Neural cell (in vitro differentiated cells): ENCODE measurements around the gene ATP7B. TPM values are rescaled to one million over a fixed set of nuclear protein-coding genes. Genes with fewer than 3 reads are reported as not detected.

ENCODE experiments used
- H2AFZ ChIP-seq: fragments of 200-600, 300-800 bp; sonication (generic), shearing (Covaris generic); 2 replicates; pipeline ENCODE4 v1.6.0; 2014; ENCODE audit warnings: low read depth, mild to moderate bottlenecking, antibody characterized with exemption, low read length, moderate library complexity
- H3F3A ChIP-seq: fragments of 200-600 bp; shearing (Covaris generic); 2 replicates; pipeline ENCODE4 v1.6.1; 2016; ENCODE audit warnings: mild to moderate bottlenecking, moderate library complexity, mixed read lengths, antibody characterized with exemption, low read length; ENCODE audit not compliant: insufficient read depth, poor library complexity, severe bottlenecking
- H3K27ac ChIP-seq: fragments of 200-600, 300-800 bp; sonication (generic), shearing (Covaris generic); 2 replicates; pipeline ENCODE4 v1.5.1; 2014; ENCODE audit warnings: mild to moderate bottlenecking, low read length, moderate library complexity
- H3K27me3 ChIP-seq: fragments of 300-800, 200-600 bp; sonication (generic), shearing (Covaris generic); 2 replicates; pipeline ENCODE4 v1.6.0; 2014; ENCODE audit warnings: mild to moderate bottlenecking, low read depth, low read length, moderate library complexity; ENCODE audit not compliant: insufficient read depth
- H3K36me3 ChIP-seq: fragments of 300-800, 200-600 bp; sonication (generic), shearing (Covaris generic); 2 replicates; pipeline ENCODE4 v1.5.1; 2014; ENCODE audit warnings: mild to moderate bottlenecking, antibody characterized with exemption, low read length, moderate library complexity; ENCODE audit not compliant: insufficient read depth
- H3K4me2 ChIP-seq: fragments of 300-800, 200-600 bp; sonication (generic), shearing (Covaris generic); 2 replicates; pipeline ENCODE4 v1.6.0; 2014; ENCODE audit warnings: mild to moderate bottlenecking, low read length
- H3K4me3 ChIP-seq: fragments of 300-800, 200-600 bp; sonication (generic), shearing (Covaris generic); 2 replicates; pipeline ENCODE4 v1.5.1; 2014; ENCODE audit warnings: mild to moderate bottlenecking, low read length, moderate library complexity
- H3K79me2 ChIP-seq: fragments of 200-600 bp; shearing (Covaris generic); replicated peaks from 2 replicates; pipeline ENCODE4 v1.6.0; 2014; ENCODE audit warnings: mild to moderate bottlenecking, low read length, moderate library complexity; ENCODE audit not compliant: insufficient read depth
- H3K9ac ChIP-seq: fragments of 300-800, 200-600 bp; sonication (generic), shearing (Covaris generic); 2 replicates; pipeline ENCODE4 v1.6.1; 2016; ENCODE audit warnings: mild to moderate bottlenecking, low read length, mixed read lengths
- H3K9me2 ChIP-seq: fragments of 200-600 bp; shearing (Covaris generic); 2 replicates; pipeline ENCODE4 v1.6.1; 2016; ENCODE audit warnings: mild to moderate bottlenecking, low read length, mixed read lengths; ENCODE audit not compliant: insufficient read depth
- H3K9me3 ChIP-seq: fragments of 200-600, 300-800 bp; sonication (generic), shearing (Covaris generic); 2 replicates; pipeline ENCODE4 v1.6.1; 2016; ENCODE audit warnings: mild to moderate bottlenecking, mixed run types, low read length, moderate library complexity, mixed read lengths
- H4K20me1 ChIP-seq: fragments of 200-600 bp; shearing (Covaris generic); 2 replicates; pipeline ENCODE4 v1.6.1; 2016; ENCODE audit warnings: mild to moderate bottlenecking, mixed run types; ENCODE audit not compliant: insufficient read depth
- EP300 ChIP-seq: fragments of 450-650 bp; conservative IDR thresholded peaks from 2 replicates; pipeline ENCODE4 v1.6.1; 2014; ENCODE audit warnings: antibody characterized with exemption, mild to moderate bottlenecking, moderate library complexity; ENCODE audit not compliant: poor library complexity, severe bottlenecking
- EZH2 ChIP-seq: fragments of 200-600, 300-800 bp; shearing (Covaris generic), sonication (generic); IDR thresholded peaks from 2 replicates; pipeline ENCODE4 v1.6.1; 2014; ENCODE audit warnings: antibody characterized with exemption, low read length, borderline replicate concordance, mild to moderate bottlenecking; ENCODE audit not compliant: insufficient read depth, poor library complexity, severe bottlenecking
- MXI1 ChIP-seq: fragments of 450-650 bp; conservative IDR thresholded peaks from 2 replicates; pipeline ENCODE4 v1.6.1; 2014; ENCODE audit warnings: antibody characterized with exemption, mild to moderate bottlenecking; ENCODE audit not compliant: poor library complexity, severe bottlenecking
- POLR2AphosphoS5 ChIP-seq: IDR thresholded peaks from 2 replicates; pipeline ENCODE4 v1.6.1; 2012
- RAD21 ChIP-seq: fragments of 450-650 bp; conservative IDR thresholded peaks from 2 replicates; pipeline ENCODE4 v1.6.1; 2014; ENCODE audit warnings: antibody characterized with exemption, mild to moderate bottlenecking, moderate library complexity
- SMC3 ChIP-seq: fragments of 450-650 bp; conservative IDR thresholded peaks from 2 replicates; pipeline ENCODE4 v1.6.1; 2014; ENCODE audit warnings: antibody characterized with exemption, mild to moderate bottlenecking, moderate library complexity; ENCODE audit not compliant: poor library complexity
- TAF1 ChIP-seq: IDR thresholded peaks from 2 replicates; pipeline ENCODE4 v1.6.1; 2012; ENCODE audit warnings: low read depth
- polyA plus RNA-seq: library from polyadenylated mRNA; depleted of rRNA; stranded (reverse); fragments of >200 nt; gene quantifications from 2 replicates; pipeline ENCODE4 v1.2.3, GENCODE V29; 2014
- TF ChIP-seq, protein P1 (sequence below): IDR thresholded peaks from 2 replicates; pipeline ENCODE4 v1.6.1; 2012; ENCODE audit warnings: borderline replicate concordance
- TF ChIP-seq, protein P2 (sequence below): fragments of 450-650 bp; IDR thresholded peaks from 2 replicates; pipeline ENCODE4 v1.5.1; 2014; ENCODE audit warnings: antibody characterized with exemption, mild to moderate bottlenecking, moderate library complexity; ENCODE audit not compliant: poor library complexity, severe bottlenecking

The ATP7B gene
- polyA plus RNA-seq, 1 donor from 2014 or later = 6.3 TPM

DNA sequence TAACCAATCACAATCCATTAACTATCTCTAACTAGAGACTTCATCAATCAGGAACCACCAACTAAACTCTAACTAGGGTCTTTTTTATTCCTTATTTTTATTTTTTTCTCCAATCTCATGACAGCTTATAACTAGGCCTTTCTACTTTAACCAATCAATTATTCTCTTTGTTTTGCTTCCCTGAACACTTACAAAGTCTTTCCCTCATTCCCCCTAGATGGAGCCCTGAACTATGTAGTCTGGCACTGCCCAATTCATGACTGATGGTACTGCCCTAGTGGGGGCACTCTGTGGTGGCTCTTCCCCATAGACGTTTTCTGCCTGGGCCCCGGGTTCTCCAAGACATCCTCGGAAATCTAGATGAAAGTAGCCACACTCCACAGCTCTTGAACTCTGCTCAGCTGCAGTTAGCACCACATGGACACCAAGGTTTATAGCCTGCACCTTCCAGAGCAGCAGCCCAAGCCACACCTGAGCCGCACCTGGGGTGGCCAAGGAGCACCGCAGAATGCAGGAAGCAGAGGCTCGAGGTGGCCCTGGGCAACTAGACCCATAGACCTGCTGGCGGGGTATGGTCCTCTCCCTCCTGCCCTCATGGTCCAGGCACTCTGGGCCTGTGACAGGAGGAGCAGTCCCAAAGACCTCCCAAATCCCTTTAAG lies 6.6 kb downstream of the ATP7B start:
- H3K9ac ChIP-seq = no peak overlapping the region
- TF ChIP-seq EP300 (no peak), RAD21 (no peak), SMC3 (no peak), MXI1 (no peak), TAF1 (no peak), POLR2AphosphoS5 (no peak)
- TF ChIP-seq, protein P1, sequence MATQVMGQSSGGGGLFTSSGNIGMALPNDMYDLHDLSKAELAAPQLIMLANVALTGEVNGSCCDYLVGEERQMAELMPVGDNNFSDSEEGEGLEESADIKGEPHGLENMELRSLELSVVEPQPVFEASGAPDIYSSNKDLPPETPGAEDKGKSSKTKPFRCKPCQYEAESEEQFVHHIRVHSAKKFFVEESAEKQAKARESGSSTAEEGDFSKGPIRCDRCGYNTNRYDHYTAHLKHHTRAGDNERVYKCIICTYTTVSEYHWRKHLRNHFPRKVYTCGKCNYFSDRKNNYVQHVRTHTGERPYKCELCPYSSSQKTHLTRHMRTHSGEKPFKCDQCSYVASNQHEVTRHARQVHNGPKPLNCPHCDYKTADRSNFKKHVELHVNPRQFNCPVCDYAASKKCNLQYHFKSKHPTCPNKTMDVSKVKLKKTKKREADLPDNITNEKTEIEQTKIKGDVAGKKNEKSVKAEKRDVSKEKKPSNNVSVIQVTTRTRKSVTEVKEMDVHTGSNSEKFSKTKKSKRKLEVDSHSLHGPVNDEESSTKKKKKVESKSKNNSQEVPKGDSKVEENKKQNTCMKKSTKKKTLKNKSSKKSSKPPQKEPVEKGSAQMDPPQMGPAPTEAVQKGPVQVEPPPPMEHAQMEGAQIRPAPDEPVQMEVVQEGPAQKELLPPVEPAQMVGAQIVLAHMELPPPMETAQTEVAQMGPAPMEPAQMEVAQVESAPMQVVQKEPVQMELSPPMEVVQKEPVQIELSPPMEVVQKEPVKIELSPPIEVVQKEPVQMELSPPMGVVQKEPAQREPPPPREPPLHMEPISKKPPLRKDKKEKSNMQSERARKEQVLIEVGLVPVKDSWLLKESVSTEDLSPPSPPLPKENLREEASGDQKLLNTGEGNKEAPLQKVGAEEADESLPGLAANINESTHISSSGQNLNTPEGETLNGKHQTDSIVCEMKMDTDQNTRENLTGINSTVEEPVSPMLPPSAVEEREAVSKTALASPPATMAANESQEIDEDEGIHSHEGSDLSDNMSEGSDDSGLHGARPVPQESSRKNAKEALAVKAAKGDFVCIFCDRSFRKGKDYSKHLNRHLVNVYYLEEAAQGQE = no peak
- TF ChIP-seq, protein P2, sequence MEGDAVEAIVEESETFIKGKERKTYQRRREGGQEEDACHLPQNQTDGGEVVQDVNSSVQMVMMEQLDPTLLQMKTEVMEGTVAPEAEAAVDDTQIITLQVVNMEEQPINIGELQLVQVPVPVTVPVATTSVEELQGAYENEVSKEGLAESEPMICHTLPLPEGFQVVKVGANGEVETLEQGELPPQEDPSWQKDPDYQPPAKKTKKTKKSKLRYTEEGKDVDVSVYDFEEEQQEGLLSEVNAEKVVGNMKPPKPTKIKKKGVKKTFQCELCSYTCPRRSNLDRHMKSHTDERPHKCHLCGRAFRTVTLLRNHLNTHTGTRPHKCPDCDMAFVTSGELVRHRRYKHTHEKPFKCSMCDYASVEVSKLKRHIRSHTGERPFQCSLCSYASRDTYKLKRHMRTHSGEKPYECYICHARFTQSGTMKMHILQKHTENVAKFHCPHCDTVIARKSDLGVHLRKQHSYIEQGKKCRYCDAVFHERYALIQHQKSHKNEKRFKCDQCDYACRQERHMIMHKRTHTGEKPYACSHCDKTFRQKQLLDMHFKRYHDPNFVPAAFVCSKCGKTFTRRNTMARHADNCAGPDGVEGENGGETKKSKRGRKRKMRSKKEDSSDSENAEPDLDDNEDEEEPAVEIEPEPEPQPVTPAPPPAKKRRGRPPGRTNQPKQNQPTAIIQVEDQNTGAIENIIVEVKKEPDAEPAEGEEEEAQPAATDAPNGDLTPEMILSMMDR = no peak

DNA sequence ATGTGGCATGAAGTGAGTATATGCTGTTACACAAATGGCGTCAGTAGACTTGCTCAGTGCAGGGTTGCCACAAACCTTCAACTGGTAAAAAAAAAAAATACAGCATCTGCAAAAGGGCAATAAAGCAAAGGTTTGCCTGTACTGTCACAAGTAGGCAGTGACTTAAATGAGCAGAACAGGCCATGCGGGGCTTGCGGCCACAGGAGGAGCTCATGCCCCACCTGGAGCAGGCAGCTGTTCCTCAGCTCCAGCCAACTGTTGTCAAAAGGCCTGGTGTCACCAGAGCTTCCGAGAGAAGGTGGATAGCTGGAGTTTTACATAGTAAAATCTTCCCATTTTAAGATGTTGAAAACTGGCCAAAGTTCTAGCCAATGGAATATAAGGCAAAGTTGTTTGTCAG lies 7.7 kb downstream of the ATP7B start:
- no peaks in the 10 kb centered on the region for H3K9me2 ChIP-seq
- no peak overlapping the region for H3K4me2 ChIP-seq
- H2AFZ ChIP-seq = no peak overlapping the region
- no peak overlapping the region for H3K4me3 ChIP-seq
- H3K9me3 ChIP-seq = no peaks in the 10 kb centered on the region
- no peaks in the 10 kb centered on the region for H4K20me1 ChIP-seq
- TF ChIP-seq EZH2 = no peak
- no peak for TF ChIP-seq RAD21
- TF ChIP-seq, protein P2 = no peak
- no peak for TF ChIP-seq POLR2AphosphoS5
- TF ChIP-seq, protein P1 = no peak
- TF ChIP-seq SMC3 = no peak
- TF ChIP-seq MXI1 = no peak
- no peak for TF ChIP-seq EP300
- TF ChIP-seq TAF1 = no peak
- H3K79me2 ChIP-seq = no peaks in the 10 kb centered on the region
- no peaks in the 10 kb centered on the region for H3K27me3 ChIP-seq
- no peak overlapping the region for H3K9ac ChIP-seq
- H3K27ac ChIP-seq = no peak overlapping the region
- no peaks in the 10 kb centered on the region for H3F3A ChIP-seq
- H3K36me3 ChIP-seq = no peaks in the 10 kb centered on the region

More for the DNA sequence above, 6.6 kb downstream of the ATP7B start:
- H3K36me3 ChIP-seq = no peaks in the 10 kb centered on the region
- H3K27me3 ChIP-seq = no peaks in the 10 kb centered on the region
- no peak overlapping the region for H3K4me3 ChIP-seq
- no peaks in the 10 kb centered on the region for H3F3A ChIP-seq
- no peak overlapping the region for H2AFZ ChIP-seq
- no peaks in the 10 kb centered on the region for H3K9me3 ChIP-seq
- no peaks in the 10 kb centered on the region for H4K20me1 ChIP-seq
- peaks cover 2% of the 10 kb centered on the region for H3K79me2 ChIP-seq
- H3K4me2 ChIP-seq = no peak overlapping the region
- no peaks in the 10 kb centered on the region for H3K9me2 ChIP-seq
- no peak overlapping the region for H3K27ac ChIP-seq
